ENCODE data around the gene PIP4P1. TPM values are rescaled to one million over a fixed set of nuclear protein-coding genes. Genes with fewer than 3 reads are reported as not detected.

PIP4P1 gene
- total and polyA plus RNA-seq, 2 of the 8 experiments (the other 6 are each of a cell fraction or from before 2014, with no cell fraction given) = 29.5 to 60.0 TPM

Small RNA genes within 50 kb of the gene (small RNA-seq; reads per million reads assigned to genes)
- 1.9 reads per million, percentile 12 among the genes with 10 or more reads in this experiment for gene RNA5SP382 (ENCODE audit: insufficient read depth)

Other genes with a start within 250 kb of the PIP4P1 start
- gene OR11H6, start 237.7 kb downstream of the PIP4P1 start, total RNA-seq (2021; fragmentation: NEBNext Ultra II Directional; extraction: Animal tissue kit (Norgen Biotek cat#: 25700)) = not detected in 2 replicates
- not detected in 2 replicates for gene OR11H6, start 237.7 kb downstream of the PIP4P1 start, polyA plus RNA-seq (2011; rRNA removed)
- gene OR11H7, start 232.5 kb downstream of the PIP4P1 start, total RNA-seq (2021; fragmentation: NEBNext Ultra II Directional; extraction: Animal tissue kit (Norgen Biotek cat#: 25700)) = not detected in 2 replicates
- not detected in 2 replicates for gene OR11H7, start 232.5 kb downstream of the PIP4P1 start, polyA plus RNA-seq (2011; rRNA removed)
- not detected in 2 replicates for gene OR11H4, start 222.1 kb downstream of the PIP4P1 start, total RNA-seq (2021; fragmentation: NEBNext Ultra II Directional; extraction: Animal tissue kit (Norgen Biotek cat#: 25700))
- gene OR11H4, start 222.1 kb downstream of the PIP4P1 start, polyA plus RNA-seq (2011; rRNA removed) = not detected in 2 replicates
- 18.0 and 20.7 TPM in 2 replicates for gene TTC5, start 155.5 kb downstream of the PIP4P1 start, total RNA-seq (2021; fragmentation: NEBNext Ultra II Directional; extraction: Animal tissue kit (Norgen Biotek cat#: 25700))
- 6.4 and 9.1 TPM in 2 replicates for gene TTC5, start 155.5 kb downstream of the PIP4P1 start, polyA plus RNA-seq (2011; rRNA removed)
- 156 and 173 TPM in 2 replicates for gene CCNB1IP1, start 128.2 kb downstream of the PIP4P1 start, total RNA-seq (2021; fragmentation: NEBNext Ultra II Directional; extraction: Animal tissue kit (Norgen Biotek cat#: 25700))
- 180 and 277 TPM in 2 replicates for gene CCNB1IP1, start 128.2 kb downstream of the PIP4P1 start, polyA plus RNA-seq (2011; rRNA removed)
- 41.7 and 42.9 TPM in 2 replicates for gene PARP2, start 117.8 kb downstream of the PIP4P1 start, total RNA-seq (2021; fragmentation: NEBNext Ultra II Directional; extraction: Animal tissue kit (Norgen Biotek cat#: 25700))
- gene PARP2, start 117.8 kb downstream of the PIP4P1 start, polyA plus RNA-seq (2011; rRNA removed) = 14.8 and 27.7 TPM in 2 replicates
- 9.6 and 10.7 TPM in 2 replicates for gene TEP1, start 47.9 kb downstream of the PIP4P1 start, total RNA-seq (2021; fragmentation: NEBNext Ultra II Directional; extraction: Animal tissue kit (Norgen Biotek cat#: 25700))
- gene TEP1, start 47.9 kb downstream of the PIP4P1 start, polyA plus RNA-seq (2011; rRNA removed) = 6.9 and 8.7 TPM in 2 replicates
- gene KLHL33, start 25.3 kb downstream of the PIP4P1 start, total RNA-seq (2021; fragmentation: NEBNext Ultra II Directional; extraction: Animal tissue kit (Norgen Biotek cat#: 25700)) = 0.11 TPM in 1 of 2 replicates, not detected in the other
- gene KLHL33, start 25.3 kb downstream of the PIP4P1 start, polyA plus RNA-seq (2011; rRNA removed) = 0.17 and 0.20 TPM in 2 replicates
- 34.4 and 42.3 TPM in 2 replicates for gene OSGEP, start 6.6 kb downstream of the PIP4P1 start, total RNA-seq (2021; fragmentation: NEBNext Ultra II Directional; extraction: Animal tissue kit (Norgen Biotek cat#: 25700))
- 78.6 and 89.5 TPM in 2 replicates for gene OSGEP, start 6.6 kb downstream of the PIP4P1 start, polyA plus RNA-seq (2011; rRNA removed)
- gene APEX1, start 6.2 kb downstream of the PIP4P1 start, total RNA-seq (2021; fragmentation: NEBNext Ultra II Directional; extraction: Animal tissue kit (Norgen Biotek cat#: 25700)) = 384 and 404 TPM in 2 replicates
- gene APEX1, start 6.2 kb downstream of the PIP4P1 start, polyA plus RNA-seq (2011; rRNA removed) = 663 and 700 TPM in 2 replicates
- gene PNP, start 8.0 kb upstream of the PIP4P1 start, total RNA-seq (2021; fragmentation: NEBNext Ultra II Directional; extraction: Animal tissue kit (Norgen Biotek cat#: 25700)) = 108 and 110 TPM in 2 replicates
- 97.6 and 130 TPM in 2 replicates for gene PNP, start 8.0 kb upstream of the PIP4P1 start, polyA plus RNA-seq (2011; rRNA removed)
- 0.67 TPM in 1 of 2 replicates, not detected in the other for gene RNASE10, start 44.1 kb upstream of the PIP4P1 start, total RNA-seq (2021; fragmentation: NEBNext Ultra II Directional; extraction: Animal tissue kit (Norgen Biotek cat#: 25700))
- not detected in 2 replicates for gene RNASE10, start 44.1 kb upstream of the PIP4P1 start, polyA plus RNA-seq (2011; rRNA removed)
- not detected in 2 replicates for gene RNASE9, start 99.6 kb upstream of the PIP4P1 start, total RNA-seq (2021; fragmentation: NEBNext Ultra II Directional; extraction: Animal tissue kit (Norgen Biotek cat#: 25700))
- 0.06 TPM in 2 replicates for gene RNASE9, start 99.6 kb upstream of the PIP4P1 start, polyA plus RNA-seq (2011; rRNA removed)
- gene RNASE11, start 126.6 kb upstream of the PIP4P1 start, total RNA-seq (2021; fragmentation: NEBNext Ultra II Directional; extraction: Animal tissue kit (Norgen Biotek cat#: 25700)) = not detected in 2 replicates
- not detected in 2 replicates for gene RNASE11, start 126.6 kb upstream of the PIP4P1 start, polyA plus RNA-seq (2011; rRNA removed)
- not detected in 2 replicates for gene RNASE12, start 129.9 kb upstream of the PIP4P1 start, total RNA-seq (2021; fragmentation: NEBNext Ultra II Directional; extraction: Animal tissue kit (Norgen Biotek cat#: 25700))
- gene RNASE12, start 129.9 kb upstream of the PIP4P1 start, polyA plus RNA-seq (2011; rRNA removed) = not detected in 2 replicates
- not detected in 2 replicates for gene OR6S1, start 180.3 kb upstream of the PIP4P1 start, total RNA-seq (2021; fragmentation: NEBNext Ultra II Directional; extraction: Animal tissue kit (Norgen Biotek cat#: 25700))
- not detected in 2 replicates for gene OR6S1, start 180.3 kb upstream of the PIP4P1 start, polyA plus RNA-seq (2011; rRNA removed)
- gene RNASE4, start 223.1 kb upstream of the PIP4P1 start, total RNA-seq (2021; fragmentation: NEBNext Ultra II Directional; extraction: Animal tissue kit (Norgen Biotek cat#: 25700)) = 0.38 and 0.61 TPM in 2 replicates
- 3.5 and 3.7 TPM in 2 replicates for gene RNASE4, start 223.1 kb upstream of the PIP4P1 start, polyA plus RNA-seq (2011; rRNA removed)
- 2.2 and 4.3 TPM in 2 replicates for gene ANG, start 227.3 kb upstream of the PIP4P1 start, total RNA-seq (2021; fragmentation: NEBNext Ultra II Directional; extraction: Animal tissue kit (Norgen Biotek cat#: 25700))
- gene ANG, start 227.3 kb upstream of the PIP4P1 start, polyA plus RNA-seq (2011; rRNA removed) = 4.4 and 4.6 TPM in 2 replicates